Stimulated activated memory B cell treated with anti-CD40 and anti-IgM and Interleukin-4, amounts not matched to agents 10 μg/mL and 1 μg/mL and 100 μg/mL, for 72 hours (primary cell): ENCODE measurements around the gene SIPA1L3.

ENCODE experiments used
- ATAC-seq: fragments of 150-1000 bp; cut with Tn5 transposase; 2 replicates; pipeline ENCODE4 v1.10.0; 2021
- H3K27ac Mint-ChIP-seq: one replicate; pipeline ENCODE4 v1.8.0; 2022; ENCODE audit warnings: mild to moderate bottlenecking, mixed read lengths
- H3K27me3 Mint-ChIP-seq: one replicate; pipeline ENCODE4 v1.8.0; 2022; ENCODE audit warnings: mixed read lengths
- H3K36me3 Mint-ChIP-seq: one replicate; pipeline ENCODE4 v1.8.0; 2022; ENCODE audit warnings: mixed read lengths
- H3K4me1 Mint-ChIP-seq: one replicate; pipeline ENCODE4 v1.8.0; 2022; ENCODE audit warnings: mixed read lengths
- H3K4me3 Mint-ChIP-seq: one replicate; pipeline ENCODE4 v1.8.0; 2022; ENCODE audit warnings: mild to moderate bottlenecking, moderate library complexity, mixed read lengths
- H3K9me3 Mint-ChIP-seq: one replicate; pipeline ENCODE4 v1.8.0; 2022; ENCODE audit warnings: mixed read lengths

The SIPA1L3 gene

GRCh38 chr19:38003438-38004185 lies 96.6 kb downstream of the SIPA1L3 start:
- no peaks in the 10 kb centered on the region for H3K9me3 Mint-ChIP-seq
- H3K4me1 Mint-ChIP-seq: peaks cover 31% of the 10 kb centered on the region
- H3K36me3 Mint-ChIP-seq: peaks cover 17% of the 10 kb centered on the region
- no peak for ATAC-seq
- H3K27me3 Mint-ChIP-seq: no peaks in the 10 kb centered on the region
- no peak overlapping the region for H3K4me3 Mint-ChIP-seq
- H3K27ac Mint-ChIP-seq: no peak overlapping the region

DNA sequence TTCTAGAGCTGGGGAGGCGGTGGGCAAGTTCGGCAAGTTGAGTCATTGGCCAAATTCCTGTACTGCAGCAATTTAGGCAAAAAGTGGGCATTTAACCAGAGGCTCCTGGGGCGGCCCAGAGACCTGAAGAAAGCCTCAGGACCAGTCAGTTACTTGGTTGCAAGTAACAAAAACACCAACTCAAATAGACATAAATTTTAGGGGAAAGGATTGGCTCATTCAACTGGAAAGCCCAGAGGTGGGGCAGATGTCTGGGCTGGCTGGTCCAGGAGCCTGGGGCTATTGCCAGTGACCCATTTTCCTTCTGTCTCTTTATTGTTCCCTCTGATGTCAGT lies 97.1 kb downstream of the SIPA1L3 start:
- Mint-ChIP-seq H3K9me3 (no peaks in the 10 kb centered on the region), H3K27ac (no peak overlapping the region), H3K4me1 (peaks cover 31% of the 10 kb centered on the region), H3K4me3 (no peak overlapping the region), H3K27me3 (no peaks in the 10 kb centered on the region), H3K36me3 (peaks cover 14% of the 10 kb centered on the region)
- ATAC-seq: peak; percentile 9

DNA sequence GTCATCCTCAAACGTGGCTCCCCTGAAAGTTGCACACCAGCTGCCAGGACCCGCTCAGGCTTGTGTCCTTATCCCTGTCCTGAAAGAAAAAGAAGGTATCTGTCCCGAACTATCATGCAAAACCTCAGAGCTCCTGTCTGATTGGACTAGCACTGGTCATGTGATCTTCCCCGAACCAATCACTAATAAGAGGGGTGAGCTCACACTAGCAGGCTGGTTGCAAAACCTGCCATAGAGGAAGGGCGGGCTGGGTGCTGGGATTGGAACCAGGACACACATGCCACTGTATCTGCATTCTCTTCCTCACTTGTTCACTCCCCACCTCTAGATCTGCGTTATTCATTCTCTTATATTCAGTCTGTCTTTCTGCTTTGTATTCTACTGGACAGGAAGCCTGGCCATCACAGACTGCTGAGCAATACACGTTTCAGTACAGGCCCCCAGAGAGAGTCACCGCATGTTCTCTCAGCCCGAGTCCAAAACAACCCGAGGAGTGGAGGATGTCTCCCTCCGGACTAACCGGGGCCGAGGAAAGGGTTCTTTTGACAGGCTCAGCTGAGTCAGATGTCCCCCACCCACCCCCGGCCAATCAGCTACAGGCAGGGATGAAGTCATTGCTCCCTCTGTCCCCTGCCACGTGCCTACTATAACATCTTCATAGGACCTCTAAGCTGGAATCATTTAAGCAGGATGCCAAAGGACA lies 97.7 kb downstream of the SIPA1L3 start:
- Mint-ChIP-seq H3K36me3 (peaks cover 10% of the 10 kb centered on the region), H3K27me3 (no peaks in the 10 kb centered on the region), H3K4me3 (no peak overlapping the region), H3K9me3 (no peaks in the 10 kb centered on the region), H3K4me1 (peaks cover 31% of the 10 kb centered on the region), H3K27ac (no peak overlapping the region)
- peak; percentile 87 for ATAC-seq

GRCh38 chr19:38005224-38005614 lies 98.2 kb downstream of the SIPA1L3 start:
- Mint-ChIP-seq H3K27ac (no peak overlapping the region), H3K4me1 (peaks cover 31% of the 10 kb centered on the region), H3K27me3 (no peaks in the 10 kb centered on the region), H3K36me3 (peaks cover 14% of the 10 kb centered on the region), H3K9me3 (no peaks in the 10 kb centered on the region), H3K4me3 (peak overlapping the region; percentile 47)
- ATAC-seq: no peak

- H3K27me3 Mint-ChIP-seq: no peaks in the 10 kb centered on the region
- peaks cover 14% of the 10 kb centered on the region for H3K36me3 Mint-ChIP-seq
- H3K4me3 Mint-ChIP-seq: peak overlapping the region; percentile 10
- H3K27ac Mint-ChIP-seq: no peak overlapping the region
- peak; percentile 73 for ATAC-seq
- peaks cover 33% of the 10 kb centered on the region for H3K4me1 Mint-ChIP-seq
- H3K9me3 Mint-ChIP-seq: no peaks in the 10 kb centered on the region
Observed at GRCh38 chr19:38006361-38007045, 99.5 kb downstream of the SIPA1L3 start.

DNA sequence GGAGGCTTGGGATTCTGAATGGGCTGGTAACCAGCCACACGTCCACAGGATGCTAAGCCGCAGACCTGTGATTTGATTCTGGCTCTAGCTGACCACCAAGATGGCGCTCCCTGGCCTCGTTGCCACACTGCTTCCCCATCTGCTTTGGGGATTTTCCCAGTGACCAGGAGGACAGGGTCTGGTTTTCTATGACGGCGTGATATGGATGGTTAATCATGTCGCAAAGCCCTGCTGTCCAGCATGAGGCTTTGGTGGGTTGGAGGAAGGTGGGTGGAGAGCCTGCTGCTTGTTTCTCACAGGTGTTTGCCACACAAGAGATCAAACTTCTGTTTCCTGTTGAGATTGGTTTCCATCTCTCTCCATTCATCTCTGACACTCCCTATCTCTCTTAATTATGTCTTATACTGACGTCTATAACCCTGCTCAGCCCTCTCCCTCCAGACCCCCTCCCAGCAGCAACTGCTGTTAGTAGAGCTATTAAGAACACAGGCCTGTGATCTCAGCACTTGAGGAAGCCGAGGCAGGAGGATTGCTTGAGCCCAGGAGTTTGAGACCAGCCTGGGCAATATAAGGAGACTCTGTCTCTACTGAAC lies 102.7 kb downstream of the SIPA1L3 start:
- no peaks in the 10 kb centered on the region for H3K9me3 Mint-ChIP-seq
- H3K4me3 Mint-ChIP-seq: no peak overlapping the region
- peaks cover 21% of the 10 kb centered on the region for H3K36me3 Mint-ChIP-seq
- ATAC-seq: peak; percentile 54
- peaks cover 48% of the 10 kb centered on the region for H3K4me1 Mint-ChIP-seq
- H3K27ac Mint-ChIP-seq: peak overlapping the region; percentile 46
- H3K27me3 Mint-ChIP-seq: no peaks in the 10 kb centered on the region

DNA sequence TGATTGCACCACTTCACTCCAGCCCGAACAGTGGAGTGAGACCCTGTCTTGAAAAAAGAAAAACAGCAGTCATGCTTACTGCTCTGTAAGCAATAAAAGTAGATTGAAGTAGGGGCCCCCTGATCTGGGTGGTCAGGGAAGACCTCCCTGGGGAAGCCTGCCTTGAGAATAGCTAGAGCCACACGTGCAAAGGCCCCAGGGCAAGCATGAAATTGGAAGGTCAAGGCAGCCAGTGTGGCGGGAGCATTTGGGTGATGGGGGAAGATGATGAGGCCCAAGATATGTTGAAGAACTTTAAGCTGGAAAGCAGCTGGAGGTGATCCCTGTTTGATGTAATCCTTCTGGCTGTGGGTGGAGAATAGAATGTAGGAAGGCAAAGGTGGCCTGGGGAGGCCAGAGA lies 104.4 kb downstream of the SIPA1L3 start:
- H3K27ac Mint-ChIP-seq: peak overlapping the region; percentile 46

GRCh38 chr19:38012290-38012689 lies 105.3 kb downstream of the SIPA1L3 start:
- Mint-ChIP-seq H3K27ac (peak overlapping the region; percentile 46), H3K4me1 (peaks cover 56% of the 10 kb centered on the region), H3K4me3 (no peak overlapping the region), H3K9me3 (no peaks in the 10 kb centered on the region), H3K27me3 (no peaks in the 10 kb centered on the region), H3K36me3 (peaks cover 25% of the 10 kb centered on the region)
- no peak for ATAC-seq

More for the DNA sequence above, 104.4 kb downstream of the SIPA1L3 start:
- H3K27me3 Mint-ChIP-seq: no peaks in the 10 kb centered on the region
- no peak for ATAC-seq
- peaks cover 50% of the 10 kb centered on the region for H3K4me1 Mint-ChIP-seq
- no peaks in the 10 kb centered on the region for H3K9me3 Mint-ChIP-seq
- no peak overlapping the region for H3K4me3 Mint-ChIP-seq
- peaks cover 22% of the 10 kb centered on the region for H3K36me3 Mint-ChIP-seq

DNA sequence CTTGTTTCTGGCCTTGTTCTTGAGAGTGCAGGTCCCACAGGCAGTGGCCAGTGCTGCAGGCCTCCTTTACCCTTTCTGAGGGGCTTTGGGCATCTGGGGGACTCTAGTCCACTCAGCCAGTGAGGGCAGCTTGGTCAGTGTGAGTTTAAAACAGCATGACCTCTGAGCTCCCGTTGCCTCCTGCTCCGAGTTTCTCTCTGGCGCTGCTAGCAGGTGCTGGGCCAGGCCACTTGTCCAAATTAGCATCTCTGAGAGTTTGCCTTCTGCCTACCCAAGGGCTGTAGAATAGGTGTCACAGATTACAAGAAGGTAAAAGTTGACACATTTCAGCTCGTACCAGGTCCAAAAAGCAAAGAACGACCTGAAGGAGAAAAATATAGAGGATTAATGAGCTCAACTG lies 105.9 kb downstream of the SIPA1L3 start:
- peak overlapping the region; percentile 46 for H3K27ac Mint-ChIP-seq
- peaks cover 55% of the 10 kb centered on the region for H3K4me1 Mint-ChIP-seq
- H3K27me3 Mint-ChIP-seq: no peaks in the 10 kb centered on the region
- no peak for ATAC-seq
- no peaks in the 10 kb centered on the region for H3K9me3 Mint-ChIP-seq
- H3K36me3 Mint-ChIP-seq: peaks cover 31% of the 10 kb centered on the region
- H3K4me3 Mint-ChIP-seq: no peak overlapping the region

DNA sequence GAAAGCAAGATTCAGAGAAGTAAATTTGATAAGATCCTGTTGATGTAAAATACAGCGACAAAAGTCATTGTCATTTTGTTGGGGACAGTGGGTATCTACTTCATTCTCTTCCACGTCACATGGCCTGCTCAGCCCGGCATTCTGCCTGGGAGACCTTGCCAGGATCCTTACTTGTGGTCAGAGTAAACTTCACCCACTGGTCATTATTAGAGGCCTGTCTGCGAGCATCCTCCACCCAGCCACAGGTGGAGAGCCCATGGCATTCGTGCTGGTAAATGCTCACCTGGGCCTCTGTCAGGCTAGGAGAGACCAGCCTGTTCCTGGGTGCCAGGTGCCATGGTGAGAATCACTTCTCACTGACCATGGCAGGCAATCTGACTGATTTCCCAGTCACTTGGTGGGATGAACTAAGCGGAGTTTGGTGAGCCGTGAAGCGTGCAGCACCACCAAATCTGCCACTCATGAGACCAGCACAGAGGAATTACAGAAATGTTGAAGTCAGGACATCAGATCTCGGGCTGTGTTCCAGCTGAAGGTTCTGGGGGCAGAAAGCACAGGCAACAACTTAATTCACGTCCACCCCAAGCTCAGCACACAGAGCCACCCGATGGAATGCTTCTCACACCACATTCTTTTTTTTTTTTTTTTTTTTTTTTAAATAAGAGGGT lies 107.0 kb downstream of the SIPA1L3 start:
- Mint-ChIP-seq H3K27me3 (no peaks in the 10 kb centered on the region), H3K27ac (peak overlapping the region; percentile 46), H3K4me3 (no peak overlapping the region), H3K4me1 (peaks cover 53% of the 10 kb centered on the region), H3K36me3 (peaks cover 35% of the 10 kb centered on the region), H3K9me3 (no peaks in the 10 kb centered on the region)
- ATAC-seq: no peak

DNA sequence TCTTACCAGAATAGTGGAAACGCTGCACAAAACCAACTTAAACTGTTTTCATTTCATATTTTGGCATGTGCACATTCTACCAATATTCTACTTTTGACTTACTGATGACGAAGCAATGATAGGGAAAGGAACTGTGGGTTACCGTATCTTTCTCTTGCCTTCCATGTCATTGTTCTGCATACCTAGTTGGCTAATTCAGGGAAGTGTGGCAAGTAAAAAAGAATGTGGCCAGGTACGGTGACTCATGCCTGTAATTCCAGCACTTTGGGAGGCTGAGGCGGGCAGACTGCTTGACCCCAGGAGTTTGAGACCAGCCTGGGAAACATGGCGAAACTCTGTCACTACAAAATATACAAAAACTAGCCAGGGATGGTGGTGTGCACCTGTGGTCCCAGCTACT lies 108.2 kb downstream of the SIPA1L3 start:
- peaks cover 31% of the 10 kb centered on the region for H3K36me3 Mint-ChIP-seq
- H3K27me3 Mint-ChIP-seq: no peaks in the 10 kb centered on the region
- H3K4me3 Mint-ChIP-seq: no peak overlapping the region
- no peaks in the 10 kb centered on the region for H3K9me3 Mint-ChIP-seq
- no peak for ATAC-seq
- peaks cover 49% of the 10 kb centered on the region for H3K4me1 Mint-ChIP-seq
- peak overlapping the region; percentile 22 for H3K27ac Mint-ChIP-seq

DNA sequence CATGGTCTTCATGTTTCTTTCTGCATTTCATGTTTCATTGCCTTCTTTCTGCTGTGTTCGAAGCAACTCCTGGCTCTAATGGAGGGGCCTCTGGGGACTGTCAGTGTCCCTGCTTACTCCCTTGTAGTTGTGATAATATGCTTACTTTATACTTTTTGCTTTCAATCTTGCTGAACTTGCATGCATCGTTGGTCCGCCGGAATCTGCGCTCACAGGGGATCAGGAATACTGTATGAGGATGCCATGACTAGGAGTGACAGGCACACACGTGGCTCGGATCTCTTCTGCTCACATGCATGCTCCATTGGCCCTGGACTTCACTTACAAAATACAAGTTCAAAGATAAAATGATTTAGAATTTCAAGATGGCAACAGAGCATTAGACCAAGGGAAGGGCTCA lies 108.8 kb downstream of the SIPA1L3 start:
- ATAC-seq: no peak
- H3K27ac Mint-ChIP-seq: no peak overlapping the region
- H3K36me3 Mint-ChIP-seq: peaks cover 31% of the 10 kb centered on the region
- no peaks in the 10 kb centered on the region for H3K9me3 Mint-ChIP-seq
- no peaks in the 10 kb centered on the region for H3K27me3 Mint-ChIP-seq
- H3K4me3 Mint-ChIP-seq: no peak overlapping the region
- H3K4me1 Mint-ChIP-seq: peaks cover 54% of the 10 kb centered on the region

- Mint-ChIP-seq H3K36me3 (peaks cover 31% of the 10 kb centered on the region), H3K27me3 (no peaks in the 10 kb centered on the region), H3K4me3 (no peak overlapping the region), H3K27ac (peak overlapping the region; percentile 37), H3K4me1 (peaks cover 60% of the 10 kb centered on the region), H3K9me3 (no peaks in the 10 kb centered on the region)
- no peak for ATAC-seq
Observed at GRCh38 chr19:38017401-38018151, 110.6 kb downstream of the SIPA1L3 start.

GRCh38 chr19:38018694-38019395 lies 111.8 kb downstream of the SIPA1L3 start:
- Mint-ChIP-seq H3K27ac (peak overlapping the region; percentile 15), H3K27me3 (no peaks in the 10 kb centered on the region), H3K4me1 (peaks cover 61% of the 10 kb centered on the region), H3K9me3 (no peaks in the 10 kb centered on the region), H3K36me3 (peaks cover 24% of the 10 kb centered on the region), H3K4me3 (no peak overlapping the region)
- no peak for ATAC-seq
